ENCODE results near the gene MAP6.
A peak's percentile ranks its signal among the peaks of the same experiment; 100 is the strongest.

The MAP6 gene

DNA sequence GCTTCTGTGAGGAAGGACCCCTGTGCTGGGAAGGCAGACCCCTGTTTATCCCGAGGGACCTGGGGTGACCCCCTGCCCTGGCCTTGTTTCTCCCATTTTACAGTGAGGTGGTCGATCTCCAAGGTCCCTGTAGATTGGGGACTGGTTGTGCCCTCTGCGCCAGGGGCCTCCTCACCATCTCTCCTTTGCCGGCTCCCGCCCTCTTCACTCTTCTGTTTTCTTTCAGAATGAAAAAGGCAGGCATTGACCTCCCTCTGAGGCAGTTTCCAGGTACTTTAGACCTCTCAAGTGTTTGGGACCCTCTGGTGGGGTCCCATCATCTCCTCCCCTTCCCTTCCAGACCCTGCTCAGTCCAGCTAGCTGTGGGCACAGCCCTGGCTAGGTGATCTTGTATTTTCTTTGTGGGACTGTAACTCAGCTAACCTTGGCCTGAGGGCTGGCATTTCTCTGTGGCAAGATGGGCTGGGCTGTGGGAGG, 105.3 kb downstream of the MAP6 start:
- Histone ChIP-seq H4K20me1 (ENCODE audit: low read depth, low read length) (no peaks in the 10 kb centered on the region), H3K79me2 (ENCODE audit: insufficient read depth, low read length) (no peaks in the 10 kb centered on the region), H3F3A (ENCODE audit: insufficient read depth) (no peaks in the 10 kb centered on the region), H3K27me3 (ENCODE audit: low read length) (no peaks in the 10 kb centered on the region), H3K9ac (ENCODE audit: low read length) (no peak overlapping the region), H2AFZ (ENCODE audit: low read depth, low read length, severe bottlenecking) (no peak overlapping the region), H3K27ac (ENCODE audit: low read depth, low read length) (no peak overlapping the region), H3K36me3 (ENCODE audit: low read length) (no peaks in the 10 kb centered on the region), H3K4me2 (ENCODE audit: low read depth, low read length, poor library complexity, severe bottlenecking) (no peak overlapping the region), H3K9me2 (replicated peaks; ENCODE audit: insufficient read depth, low read length) (no peaks in the 10 kb centered on the region), H3K4me3 (ENCODE audit: insufficient read depth, low read length, poor library complexity, severe bottlenecking) (no peak overlapping the region), H3K9me3 (ENCODE audit: insufficient read depth, low read length) (no peaks in the 10 kb centered on the region)
- no peak for TF ChIP-seq EZH2phosphoT487 (conservative IDR thresholded peaks at IDR 0.05; ENCODE audit: low read length)
- TF ChIP-seq, protein P1, sequence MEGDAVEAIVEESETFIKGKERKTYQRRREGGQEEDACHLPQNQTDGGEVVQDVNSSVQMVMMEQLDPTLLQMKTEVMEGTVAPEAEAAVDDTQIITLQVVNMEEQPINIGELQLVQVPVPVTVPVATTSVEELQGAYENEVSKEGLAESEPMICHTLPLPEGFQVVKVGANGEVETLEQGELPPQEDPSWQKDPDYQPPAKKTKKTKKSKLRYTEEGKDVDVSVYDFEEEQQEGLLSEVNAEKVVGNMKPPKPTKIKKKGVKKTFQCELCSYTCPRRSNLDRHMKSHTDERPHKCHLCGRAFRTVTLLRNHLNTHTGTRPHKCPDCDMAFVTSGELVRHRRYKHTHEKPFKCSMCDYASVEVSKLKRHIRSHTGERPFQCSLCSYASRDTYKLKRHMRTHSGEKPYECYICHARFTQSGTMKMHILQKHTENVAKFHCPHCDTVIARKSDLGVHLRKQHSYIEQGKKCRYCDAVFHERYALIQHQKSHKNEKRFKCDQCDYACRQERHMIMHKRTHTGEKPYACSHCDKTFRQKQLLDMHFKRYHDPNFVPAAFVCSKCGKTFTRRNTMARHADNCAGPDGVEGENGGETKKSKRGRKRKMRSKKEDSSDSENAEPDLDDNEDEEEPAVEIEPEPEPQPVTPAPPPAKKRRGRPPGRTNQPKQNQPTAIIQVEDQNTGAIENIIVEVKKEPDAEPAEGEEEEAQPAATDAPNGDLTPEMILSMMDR (IDR thresholded peaks at IDR 0.05; ENCODE audit: insufficient read depth, low read length, poor library complexity, severe bottlenecking): no peak

DNA sequence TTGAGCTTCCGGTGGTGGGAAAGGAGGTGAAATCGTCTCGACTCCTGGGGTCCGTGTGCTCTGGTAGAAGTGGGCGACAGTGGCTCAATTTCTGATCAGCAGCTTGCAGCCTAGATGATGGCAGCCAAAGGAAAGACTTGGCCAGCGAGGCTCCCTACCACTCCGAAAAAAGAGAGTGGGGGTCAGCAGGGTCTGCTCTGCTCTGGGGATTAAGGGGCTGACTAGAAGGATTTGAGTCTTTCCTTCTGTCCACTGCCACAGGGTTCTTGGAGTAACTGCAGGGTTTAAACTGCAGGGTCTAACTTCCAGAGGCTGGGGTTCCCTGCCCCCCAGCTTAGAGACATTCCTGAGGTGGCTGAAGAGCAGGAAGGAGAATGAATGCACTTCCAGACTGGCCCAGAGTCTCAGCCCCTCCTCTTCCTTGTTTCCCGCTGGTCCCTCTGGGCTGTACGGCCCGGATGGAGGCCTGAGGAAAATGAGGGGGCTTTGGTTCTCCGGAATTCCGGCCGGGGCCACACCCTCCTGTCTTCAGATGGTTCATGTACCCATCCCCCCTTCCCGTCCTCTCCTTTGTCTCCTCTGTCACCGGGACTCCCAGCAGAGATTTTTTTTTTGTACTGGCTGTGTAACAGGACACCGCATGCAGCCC, 105.9 kb downstream of the MAP6 start:
- no peaks in the 10 kb centered on the region for H3K79me2 ChIP-seq (ENCODE audit: insufficient read depth, low read length)
- no peak overlapping the region for H3K4me3 ChIP-seq (ENCODE audit: insufficient read depth, low read length, poor library complexity, severe bottlenecking)
- no peaks in the 10 kb centered on the region for H3K27me3 ChIP-seq (ENCODE audit: low read length)
- TF ChIP-seq EZH2phosphoT487 (conservative IDR thresholded peaks at IDR 0.05; ENCODE audit: low read length): no peak
- TF ChIP-seq, protein P1 (IDR thresholded peaks at IDR 0.05; ENCODE audit: insufficient read depth, low read length, poor library complexity, severe bottlenecking): no peak
- H3K27ac ChIP-seq (ENCODE audit: low read depth, low read length): no peak overlapping the region
- H4K20me1 ChIP-seq (ENCODE audit: low read depth, low read length): no peaks in the 10 kb centered on the region
- H3F3A ChIP-seq (ENCODE audit: insufficient read depth): no peaks in the 10 kb centered on the region
- no peaks in the 10 kb centered on the region for H3K9me2 ChIP-seq (replicated peaks; ENCODE audit: insufficient read depth, low read length)
- H3K4me2 ChIP-seq (ENCODE audit: low read depth, low read length, poor library complexity, severe bottlenecking): no peak overlapping the region
- H3K9me3 ChIP-seq (ENCODE audit: insufficient read depth, low read length): no peaks in the 10 kb centered on the region
- H3K9ac ChIP-seq (ENCODE audit: low read length): no peak overlapping the region
- H2AFZ ChIP-seq (ENCODE audit: low read depth, low read length, severe bottlenecking): no peak overlapping the region
- H3K36me3 ChIP-seq (ENCODE audit: low read length): no peaks in the 10 kb centered on the region

DNA sequence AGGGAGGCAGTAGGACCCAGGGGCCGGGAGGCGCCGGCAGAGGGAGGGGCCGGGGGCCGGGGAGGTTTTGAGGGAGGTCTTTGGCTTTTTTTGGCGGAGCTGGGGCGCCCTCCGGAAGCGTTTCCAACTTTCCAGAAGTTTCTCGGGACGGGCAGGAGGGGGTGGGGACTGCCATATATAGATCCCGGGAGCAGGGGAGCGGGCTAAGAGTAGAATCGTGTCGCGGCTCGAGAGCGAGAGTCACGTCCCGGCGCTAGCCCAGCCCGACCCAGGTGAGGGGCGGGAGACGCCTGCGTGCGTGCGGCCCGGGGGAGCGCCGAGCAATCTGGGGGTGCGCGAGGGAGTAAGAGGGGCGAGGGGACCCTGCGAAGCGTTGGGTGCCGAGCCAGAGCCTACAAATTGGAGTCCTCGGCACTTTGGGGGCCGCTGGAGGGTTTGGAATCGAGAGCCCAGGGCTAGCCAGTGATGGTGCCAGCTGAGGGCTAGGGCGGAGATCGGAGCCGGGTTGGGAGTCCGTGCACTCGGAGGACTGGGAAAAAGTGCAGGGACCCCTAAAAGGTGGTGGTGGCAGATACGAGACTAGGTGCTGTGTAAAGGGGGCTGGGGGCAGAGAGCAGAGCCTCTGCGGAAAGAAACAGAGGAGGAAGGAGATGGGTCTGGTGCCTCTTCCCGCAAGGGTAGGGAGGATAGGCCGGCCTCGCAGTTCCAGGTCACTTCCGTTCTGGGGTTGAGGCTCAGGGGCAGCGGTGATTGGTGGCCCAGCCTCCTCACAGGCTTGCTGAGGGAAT, 106.6 kb downstream of the MAP6 start, which contains the start of gene SERPINH1:
SERPINH1 (plus strand) TSS at position 206 of the 788 bp plus-strand sequence. CDS start 4,097 bp downstream, outside the sequence.
- H3K4me3 ChIP-seq (ENCODE audit: insufficient read depth, low read length, poor library complexity, severe bottlenecking): no peak within 1 kb of the TSS
- H3K36me3 ChIP-seq (ENCODE audit: low read length): no peaks in the 10 kb centered on the region
- peak within 1 kb of the TSS; percentile 17 for H3K4me2 ChIP-seq (ENCODE audit: low read depth, low read length, poor library complexity, severe bottlenecking)
- H3F3A ChIP-seq (ENCODE audit: insufficient read depth): no peaks in the 10 kb centered on the region
- no peaks in the 10 kb centered on the region for H3K9me3 ChIP-seq (ENCODE audit: insufficient read depth, low read length)
- H3K27ac ChIP-seq (ENCODE audit: low read depth, low read length): no peak within 1 kb of the TSS
- no peaks in the 10 kb centered on the region for H3K79me2 ChIP-seq (ENCODE audit: insufficient read depth, low read length)
- H3K27me3 ChIP-seq (ENCODE audit: low read length): no peaks in the 10 kb centered on the region
- no peak within 1 kb of the TSS for H3K9ac ChIP-seq (ENCODE audit: low read length)
- H4K20me1 ChIP-seq (ENCODE audit: low read depth, low read length): no peaks in the 10 kb centered on the region
- no peak within 1 kb of the TSS for H2AFZ ChIP-seq (ENCODE audit: low read depth, low read length, severe bottlenecking)
- no peaks in the 10 kb centered on the region for H3K9me2 ChIP-seq (replicated peaks; ENCODE audit: insufficient read depth, low read length)
- no peak for TF ChIP-seq EZH2phosphoT487 (conservative IDR thresholded peaks at IDR 0.05; ENCODE audit: low read length)

All from SU-DHL-6 (cell line).